HEK293 (cell line): Measurements from ENCODE around the gene PLEKHA4.

Experiments used
- CTCF ChIA-PET: fragments of 350-600 bp; formaldehyde crosslinking; extraction: SDS; loops from one replicate; lab custom pipeline; 2021; ENCODE audit warnings: antibody characterized with exemption; lab: Yijun Ruan, JAX
- POLR2A ChIA-PET: fragments of 300-600 bp; formaldehyde crosslinking; extraction: SDS; loops from one replicate; lab custom pipeline; 2020; ENCODE audit warnings: antibody characterized with exemption, inconsistent platforms; lab: Yijun Ruan, JAX
- H3K27ac ChIP-seq: fragments of 200-500 bp; sonication (Bioruptor generic); 2 replicates; pipeline ENCODE4 v1.5.1; 2014; ENCODE audit warnings: low read depth, low read length, control low read depth, inconsistent platforms; ENCODE audit errors: extremely low read depth
- H3K36me3 ChIP-seq, 2 experiments: fragments of 200-500 bp in 1 of 2; sonication (Bioruptor generic) in 1 of 2; 1 replicate in 1 of 2; 2 replicates in 1 of 2; pipeline ENCODE4 v1.5.1; 2014 to 2017; ENCODE audit warnings: inconsistent platforms in 2 of 2, low read length in 2 of 2; ENCODE audit not compliant: control insufficient read depth in 2 of 2, insufficient read depth in 1 of 2
- H3K4me1 ChIP-seq: fragments of 200-500 bp; sonication (Bioruptor generic); 2 replicates; pipeline ENCODE4 v1.5.1; 2014; ENCODE audit warnings: mild to moderate bottlenecking, low read length, inconsistent platforms; ENCODE audit not compliant: control insufficient read depth, insufficient read depth
- H3K4me3 ChIP-seq: 2 replicates; pipeline ENCODE4 v1.5.1; 2011; ENCODE audit warnings: low read depth, mild to moderate bottlenecking, control low read depth, low read length, moderate library complexity
- H3K9me3 ChIP-seq: fragments of 200-500 bp; sonication (Bioruptor generic); 2 replicates; pipeline ENCODE4 v1.5.1; 2014; ENCODE audit warnings: low read depth, low read length, inconsistent platforms; ENCODE audit not compliant: control insufficient read depth, insufficient read depth
- CTCF ChIP-seq: fragments of 450-650 bp; formaldehyde crosslinking; IDR thresholded peaks from 2 replicates; pipeline ENCODE4 v1.5.1; 2016; ENCODE audit warnings: missing biosample characterization, missing genetic modification characterization
- KLF16 ChIP-seq: fragments of 450-650 bp; formaldehyde crosslinking; IDR thresholded peaks from 2 replicates; pipeline ENCODE4 v1.5.1; 2017; ENCODE audit warnings: missing biosample characterization, missing genetic modification characterization
- PATZ1 ChIP-seq: fragments of 450-650 bp; formaldehyde crosslinking; IDR thresholded peaks from 2 replicates; pipeline ENCODE4 v1.5.1; 2016; ENCODE audit warnings: missing biosample characterization, missing genetic modification characterization
- SETDB1 ChIP-seq: IDR thresholded peaks from one replicate; pipeline ENCODE4 v1.6.1; 2017; ENCODE audit warnings: mild to moderate bottlenecking, low read length, moderate library complexity, mixed read lengths; ENCODE audit not compliant: insufficient read length
- SP2 ChIP-seq: fragments of 450-650 bp; formaldehyde crosslinking; IDR thresholded peaks from 2 replicates; pipeline ENCODE4 v1.5.1; 2016; ENCODE audit warnings: missing biosample characterization, missing genetic modification characterization
- TSHZ1 ChIP-seq: fragments of 450-650 bp; formaldehyde crosslinking; IDR thresholded peaks from 2 replicates; pipeline ENCODE4 v1.5.1; 2016; ENCODE audit warnings: missing biosample characterization, missing genetic modification characterization, borderline replicate concordance
- ZFP37 ChIP-seq: fragments of 450-650 bp; formaldehyde crosslinking; IDR thresholded peaks from 2 replicates; pipeline ENCODE4 v1.5.1; 2016; ENCODE audit warnings: missing biosample characterization, missing genetic modification characterization
- ZNF146 ChIP-seq: fragments of 450-650 bp; formaldehyde crosslinking; IDR thresholded peaks from 2 replicates; pipeline ENCODE4 v1.5.1; 2016; ENCODE audit warnings: missing biosample characterization, missing genetic modification characterization
- ZNF157 ChIP-seq: fragments of 450-650 bp; formaldehyde crosslinking; IDR thresholded peaks from 2 replicates; pipeline ENCODE4 v1.5.1; 2016; ENCODE audit warnings: missing biosample characterization, missing genetic modification characterization
- ZNF214 ChIP-seq: fragments of 450-650 bp; formaldehyde crosslinking; IDR thresholded peaks from 2 replicates; pipeline ENCODE4 v1.5.1; 2017; ENCODE audit warnings: missing biosample characterization, mild to moderate bottlenecking, missing genetic modification characterization, borderline replicate concordance
- ZNF362 ChIP-seq: fragments of 450-650 bp; formaldehyde crosslinking; IDR thresholded peaks from 2 replicates; pipeline ENCODE4 v1.5.1; 2016; ENCODE audit warnings: missing biosample characterization, missing genetic modification characterization
- ZNF518A ChIP-seq: fragments of 450-650 bp; formaldehyde crosslinking; conservative IDR thresholded peaks from 2 replicates; pipeline ENCODE4 v1.5.1; 2016; ENCODE audit warnings: low read depth, missing biosample characterization, missing genetic modification characterization
- ZNF544 ChIP-seq: fragments of 450-650 bp; formaldehyde crosslinking; IDR thresholded peaks from 2 replicates; pipeline ENCODE4 v1.5.0; 2017; ENCODE audit warnings: missing biosample characterization, missing genetic modification characterization
- ZNF549 ChIP-seq: fragments of 450-650 bp; IDR thresholded peaks from 2 replicates; pipeline ENCODE4 v1.5.1; 2018; ENCODE audit warnings: missing biosample characterization, missing genetic modification characterization, mild to moderate bottlenecking, inconsistent platforms, moderate library complexity
- ZNF580 ChIP-seq: fragments of 450-650 bp; formaldehyde crosslinking; IDR thresholded peaks from 2 replicates; pipeline ENCODE4 v1.5.1; 2016; ENCODE audit warnings: missing biosample characterization, missing genetic modification characterization
- ZNF654 ChIP-seq: fragments of 450-650 bp; formaldehyde crosslinking; IDR thresholded peaks from 2 replicates; pipeline ENCODE4 v1.5.1; 2016; ENCODE audit warnings: low read depth, missing biosample characterization, missing genetic modification characterization
- ZNF664 ChIP-seq: fragments of 450-650 bp; formaldehyde crosslinking; IDR thresholded peaks from 2 replicates; pipeline ENCODE4 v1.5.1; 2016; ENCODE audit warnings: missing biosample characterization, missing genetic modification characterization
- ZXDB ChIP-seq: fragments of 450-650 bp; formaldehyde crosslinking; IDR thresholded peaks from 2 replicates; pipeline ENCODE4 v1.5.1; 2016; ENCODE audit warnings: missing biosample characterization, missing genetic modification characterization

The PLEKHA4 gene

GRCh38 chr19:48845384-48845783, 23.0 kb downstream of the PLEKHA4 start (continued):
- TF ChIP-seq TSHZ1 (tag by site-specific recombination) (no peak), ZNF664 (tag by site-specific recombination) (no peak)

- CTCF ChIA-PET: interaction anchor here (0.6 to 7.0 kb wide), 15 partner anchors 9 to 261 kb away, joined by 3 to 160 read pairs (median 5); partner anchors contain the start of genes CA11, HSD17B14 and RUVBL2
- Histone ChIP-seq H3K4me3 (no peak overlapping the region), H3K4me1 (no peaks in the 10 kb centered on the region), H3K36me3 (no peaks in the 10 kb centered on the region; a peak in 1 of 3 replicates), H3K27ac (no peak overlapping the region), H3K9me3 (no peaks in the 10 kb centered on the region)
- 0 out of 2 replicates have a peak, but pooled peaks have one; percentile 46 for TF ChIP-seq ZNF362 (tag by site-specific recombination)
- TF ChIP-seq ZFP37 (tag by site-specific recombination): no peak
- TF ChIP-seq KLF16 (tag by site-specific recombination): no peak
- TF ChIP-seq SP2 (tag by site-specific recombination): peak; percentile 52
- TF ChIP-seq CTCF (tag by site-specific recombination): 0 out of 2 replicates have a peak, but pooled peaks have one; percentile 14
- TF ChIP-seq ZNF549: no peak
- POLR2A ChIA-PET: interaction anchor here (0.6 to 5.0 kb wide), 5 partner anchors 18 to 120 kb away, joined by 3 to 26 read pairs (median 7); partner anchors contain the start of genes PLEKHA4 and PPP1R15A
Observed at GRCh38 chr19:48844472-48844871, 23.9 kb downstream of the PLEKHA4 start.

- Histone ChIP-seq H3K27ac (no peak overlapping the region), H3K36me3 (no peaks in the 10 kb centered on the region; a peak in 1 of 3 replicates), H3K4me3 (no peak overlapping the region), H3K9me3 (no peaks in the 10 kb centered on the region), H3K4me1 (no peaks in the 10 kb centered on the region)
- POLR2A ChIA-PET: interaction anchor here (0.5 to 5.0 kb wide), 6 partner anchors 30 to 231 kb away, joined by 3 to 26 read pairs (median 5); partner anchors contain the start of genes PPP1R15A and RUVBL2
- CTCF ChIA-PET: interaction anchor here (0.6 to 7.0 kb wide), 60 partner anchors 10 to 590 kb away, joined by 3 to 160 read pairs (median 6); partner anchors contain the start of genes BAX, CA11, CARD8 and DHDH
- peak; percentile 61 for TF ChIP-seq ZNF654 (tag by site-specific recombination)
- peak; percentile 83 for TF ChIP-seq ZXDB
- no peak for TF ChIP-seq ZNF580 (tag by site-specific recombination)
- TF ChIP-seq SETDB1: no peak
- no peak for TF ChIP-seq ZNF146 (tag by site-specific recombination)
- no peak for TF ChIP-seq ZNF518A (tag by site-specific recombination)
- no peak for TF ChIP-seq ZNF544 (tag by site-specific recombination)
- TF ChIP-seq ZFP37 (tag by site-specific recombination): no peak
- TF ChIP-seq PATZ1 (tag by site-specific recombination): no peak
- no peak for TF ChIP-seq ZNF157
- no peak for TF ChIP-seq ZNF214 (tag by site-specific recombination)
Observed at GRCh38 chr19:48842789-48843162, 25.6 kb downstream of the PLEKHA4 start.
